H9 (cell line): Measurements from ENCODE around the gene PLD3. TPM values are rescaled to one million over a fixed set of nuclear protein-coding genes. Genes with fewer than 3 reads are reported as not detected.

Source experiments
- DNase-seq: peaks from one replicate; pipeline ENCODE4 v3.0.0-alpha.2; 2017
- H2AFZ ChIP-seq: one replicate; pipeline ENCODE4 v1.6.1; 2013; ENCODE audit warnings: mild to moderate bottlenecking, low read length, control low read depth, moderate library complexity
- H2AK5ac ChIP-seq: 2 replicates; pipeline ENCODE4 v1.6.1; 2013; ENCODE audit warnings: low read length, control low read depth, mixed read lengths; ENCODE audit not compliant: insufficient read length
- H2BK120ac ChIP-seq: one replicate; pipeline ENCODE4 v1.6.1; 2013; ENCODE audit warnings: low read depth, mild to moderate bottlenecking, low read length, control low read depth, inconsistent platforms; ENCODE audit not compliant: poor library complexity, severe bottlenecking
- H2BK12ac ChIP-seq: 2 replicates; pipeline ENCODE4 v1.6.1; 2013; ENCODE audit warnings: low read length, control low read depth, mixed read lengths, low read depth; ENCODE audit not compliant: insufficient read length
- H2BK15ac ChIP-seq: 2 replicates; pipeline ENCODE4 v1.6.1; 2013; ENCODE audit warnings: low read depth, low read length, control low read depth
- H2BK20ac ChIP-seq: one replicate; pipeline ENCODE4 v1.6.1; 2013; ENCODE audit warnings: low read depth, mild to moderate bottlenecking, low read length, control low read depth, inconsistent platforms; ENCODE audit not compliant: poor library complexity, severe bottlenecking
- H2BK5ac ChIP-seq: 2 replicates; pipeline ENCODE4 v1.6.1; 2013; ENCODE audit warnings: low read length, control low read depth, mixed read lengths; ENCODE audit not compliant: insufficient read length
- H3K14ac ChIP-seq: 2 replicates; pipeline ENCODE4 v1.6.1; 2013; ENCODE audit warnings: low read length, control low read depth; ENCODE audit not compliant: insufficient read depth
- H3K18ac ChIP-seq: 2 replicates; pipeline ENCODE4 v1.6.1; 2013; ENCODE audit warnings: low read depth, mild to moderate bottlenecking, mixed read lengths, low read length, control low read depth; ENCODE audit not compliant: insufficient read length
- H3K23ac ChIP-seq: 2 replicates; pipeline ENCODE4 v1.6.1; 2013; ENCODE audit warnings: low read length, control low read depth, mixed read lengths, low read depth; ENCODE audit not compliant: insufficient read length
- H3K23me2 ChIP-seq: 2 replicates; pipeline ENCODE4 v1.6.1; 2013; ENCODE audit warnings: low read depth, mild to moderate bottlenecking, mixed read lengths, low read length, control low read depth; ENCODE audit not compliant: insufficient read length, poor library complexity, severe bottlenecking
- H3K27ac ChIP-seq: 2 replicates; pipeline ENCODE4 v1.5.1; 2013; ENCODE audit warnings: low read length, control low read depth, mixed read lengths, low read depth; ENCODE audit not compliant: insufficient read length
- H3K27me3 ChIP-seq: 2 replicates; pipeline ENCODE4 v1.6.1; 2013; ENCODE audit warnings: low read length, control low read depth, inconsistent platforms; ENCODE audit not compliant: insufficient read depth
- H3K4ac ChIP-seq: 2 replicates; pipeline ENCODE4 v1.6.1; 2013; ENCODE audit warnings: low read depth, mild to moderate bottlenecking, control low read depth, inconsistent platforms, low read length, moderate library complexity
- H3K4me1 ChIP-seq: 2 replicates; pipeline ENCODE4 v1.6.1; 2013; ENCODE audit warnings: low read length, control low read depth, inconsistent platforms; ENCODE audit not compliant: insufficient read depth
- H3K4me2 ChIP-seq: 2 replicates; pipeline ENCODE4 v1.6.1; 2013; ENCODE audit warnings: low read length, control low read depth, mixed read lengths; ENCODE audit not compliant: insufficient read length, insufficient read depth
- H3K56ac ChIP-seq: 2 replicates; pipeline ENCODE4 v1.6.1; 2013; ENCODE audit warnings: low read depth, mild to moderate bottlenecking, mixed read lengths, low read length, control low read depth; ENCODE audit not compliant: insufficient read length
- H3K79me1 ChIP-seq: 2 replicates; pipeline ENCODE4 v1.6.1; 2013; ENCODE audit warnings: low read depth, mild to moderate bottlenecking, moderate library complexity, low read length, control low read depth, inconsistent platforms; ENCODE audit not compliant: insufficient read depth, poor library complexity, severe bottlenecking
- H3K79me2 ChIP-seq: 2 replicates; pipeline ENCODE4 v1.6.1; 2013; ENCODE audit warnings: low read length, control low read depth, inconsistent platforms; ENCODE audit not compliant: insufficient read depth
- H3K9ac ChIP-seq: 2 replicates; pipeline ENCODE4 v1.6.1; 2013; ENCODE audit warnings: low read length, control low read depth, mixed read lengths; ENCODE audit not compliant: insufficient read length; ENCODE audit errors: extremely low read depth
- H3K9me3 ChIP-seq: one replicate; pipeline ENCODE4 v1.6.1; 2013; ENCODE audit warnings: low read depth, low read length, inconsistent platforms; ENCODE audit not compliant: control insufficient read depth
- H3T11ph ChIP-seq: one replicate; pipeline ENCODE4 v1.6.1; 2013; ENCODE audit warnings: mild to moderate bottlenecking, low read length, control low read depth, inconsistent platforms
- H4K20me1 ChIP-seq: one replicate; pipeline ENCODE4 v1.6.1; 2013; ENCODE audit not compliant: control insufficient read depth, insufficient read length, insufficient read depth
- H4K5ac ChIP-seq: 2 replicates; pipeline ENCODE4 v1.6.1; 2013; ENCODE audit warnings: low read depth, mild to moderate bottlenecking, mixed read lengths, low read length, control low read depth; ENCODE audit not compliant: insufficient read length
- H4K8ac ChIP-seq: replicated peaks from 2 replicates; pipeline ENCODE4 v1.6.1; 2013; ENCODE audit warnings: low read length, control low read depth, mixed read lengths, low read depth; ENCODE audit not compliant: insufficient read length
- H4K91ac ChIP-seq: 2 replicates; pipeline ENCODE4 v1.6.1; 2013; ENCODE audit warnings: low read depth, mild to moderate bottlenecking, moderate library complexity, mixed read lengths, low read length, control low read depth; ENCODE audit not compliant: insufficient read length
- H3K27ac Mint-ChIP-seq, 3 experiments: 2 replicates in 2 of 3; 3 replicates in 1 of 3; pipeline ENCODE4 v1.8.0; 2020 to 2021; ENCODE audit warnings: mixed read lengths in 3 of 3, mild to moderate bottlenecking in 1 of 3, moderate library complexity in 1 of 3
- H3K27me3 Mint-ChIP-seq: 2 replicates; pipeline ENCODE4 v1.8.0; 2021; ENCODE audit warnings: low read depth, mild to moderate bottlenecking, moderate library complexity, mixed read lengths
- H3K36me3 Mint-ChIP-seq, 3 experiments: 2 replicates in 2 of 3; 3 replicates in 1 of 3; pipeline ENCODE4 v1.8.0; 2020 to 2021; ENCODE audit warnings: low read depth in 3 of 3, mixed read lengths in 3 of 3; ENCODE audit not compliant: insufficient read depth in 1 of 3
- H3K4me1 Mint-ChIP-seq, 2 experiments: 2 replicates each; pipeline ENCODE4 v1.8.0; 2020; ENCODE audit warnings: mixed read lengths in 2 of 2
- H3K4me3 Mint-ChIP-seq, 2 experiments: 2 replicates in 1 of 2; 3 replicates in 1 of 2; pipeline ENCODE4 v1.8.0; 2020 to 2021; ENCODE audit warnings: mild to moderate bottlenecking in 2 of 2, mixed read lengths in 2 of 2, moderate library complexity in 1 of 2
- H3K9me3 Mint-ChIP-seq, 2 experiments: 2 replicates in 1 of 2; 3 replicates in 1 of 2; pipeline ENCODE4 v1.8.0; 2020; ENCODE audit warnings: mild to moderate bottlenecking in 2 of 2, mixed read lengths in 2 of 2, moderate library complexity in 1 of 2
- CTCF ChIP-seq: fragments of 200-600 bp; sonication (generic); conservative IDR thresholded peaks from 3 replicates; pipeline ENCODE4 v1.8.0; 2021; ENCODE audit warnings: antibody characterized with exemption, mild to moderate bottlenecking
- WGBS: extraction: QIAGEN DNeasy Blood & Tissue Kit; methylation state at CpG from one replicate; pipeline ENCODE4 v1.1.7; 2013; ENCODE audit warnings: missing lambda C conversion rate, low lambda C conversion rate, mixed read lengths; ENCODE audit not compliant: insufficient read length; ENCODE audit errors: extremely low coverage; 5-methylcytosine and 5-hydroxymethylcytosine counted together
- total RNA-seq: library from RNA; stranded (reverse); gene quantifications from 2 replicates; pipeline ENCODE4 v1.2.1, GENCODE V29; 2021

The PLD3 gene
- total RNA-seq, 1 experiment from 2014 or later, result 194 TPM

GRCh38 chr19:40374084-40374483, 25.6 kb downstream of the PLD3 start:
- Histone ChIP-seq H4K91ac (no peak overlapping the region), H3K4me2 (no peak overlapping the region), H3K4me1 (no peaks in the 10 kb centered on the region), H3K9me3 (no peaks in the 10 kb centered on the region), H2AK5ac (no peak overlapping the region), H2BK20ac (no peak overlapping the region), H4K20me1 (no peaks in the 10 kb centered on the region), H3K56ac (no peak overlapping the region), H3K23ac (no peak overlapping the region), H4K5ac (no peak overlapping the region), H3K79me2 (no peaks in the 10 kb centered on the region), H2BK15ac (no peak overlapping the region), H2BK5ac (no peak overlapping the region), H3K14ac (no peak overlapping the region), H4K8ac (no peak overlapping the region), H3K4ac (no peak overlapping the region), H3K23me2 (no peaks in the 10 kb centered on the region), H3K79me1 (no peaks in the 10 kb centered on the region), H3T11ph (no peak overlapping the region), H3K27me3 (no peaks in the 10 kb centered on the region), H2AFZ (no peak overlapping the region), H3K9ac (no peak overlapping the region), H2BK120ac (no peak overlapping the region), H3K27ac (no peak overlapping the region), H3K18ac (no peak overlapping the region), H2BK12ac (no peak overlapping the region)
- no peak for TF ChIP-seq CTCF
- no peaks in the 10 kb centered on the region for H3K27me3 Mint-ChIP-seq
- H3K9me3 Mint-ChIP-seq, result no peaks in the 10 kb centered on the region
- H3K4me1 Mint-ChIP-seq, result peaks cover 0 to 2% of the 10 kb centered on the region in 2 experiments; a peak in 1 of 4 replicates
- no peak overlapping the region; a peak in 2 of 7 replicates for H3K27ac Mint-ChIP-seq
- peaks cover 21 to 71% (median 59%) of the 10 kb centered on the region in 3 experiments for H3K36me3 Mint-ChIP-seq
- no CpG with 5 or more reads among the region's 7 CpGs for WGBS
- H3K4me3 Mint-ChIP-seq, result no peak overlapping the region
- DNase-seq, result no peak
